Right renal cortex interstitium (tissue), 3 donors: ENCODE measurements around the gene FHIT. TPM values are rescaled to one million over a fixed set of nuclear protein-coding genes. Genes with fewer than 3 reads are reported as not detected.

Experiments used
- DNase-seq, 3 donors: peaks; one replicate each; pipeline ENCODE4 v3.0.0-alpha.2; 2013; ENCODE audit warnings: low read depth in 3 of 3, low spot score in 2 of 3
- polyA plus RNA-seq, 3 donors: library from polyadenylated mRNA; unstranded; fragments of 120-200 nt; gene quantifications; one replicate each; pipeline ENCODE4 v1.2.1, GENCODE V29; 2013; ENCODE audit not compliant: insufficient read length in 3 of 3

FHIT gene
- polyA plus RNA-seq, 3 donors: 24.9 to 26.4 (median 25.9) TPM

DNA sequence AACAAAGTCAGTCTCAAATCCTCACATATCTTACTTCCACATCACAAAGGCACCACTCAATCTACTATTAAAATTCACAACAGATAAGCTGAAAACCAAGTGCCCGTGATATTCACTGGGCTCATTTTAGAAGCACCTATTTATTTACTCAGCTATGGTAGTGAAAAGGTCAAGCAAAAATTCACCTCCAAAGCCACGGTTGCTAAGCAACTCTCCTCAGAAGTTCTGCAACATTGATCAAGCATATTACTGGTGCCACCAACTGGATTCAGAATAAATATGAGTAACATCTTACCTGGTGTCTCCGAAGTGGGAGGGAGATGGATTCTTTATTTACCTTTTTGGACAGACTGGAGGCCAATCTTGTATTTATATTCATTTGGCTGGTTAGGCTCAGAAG lies 714.8 kb downstream of the FHIT start:
- DNase-seq: no peak

DNA sequence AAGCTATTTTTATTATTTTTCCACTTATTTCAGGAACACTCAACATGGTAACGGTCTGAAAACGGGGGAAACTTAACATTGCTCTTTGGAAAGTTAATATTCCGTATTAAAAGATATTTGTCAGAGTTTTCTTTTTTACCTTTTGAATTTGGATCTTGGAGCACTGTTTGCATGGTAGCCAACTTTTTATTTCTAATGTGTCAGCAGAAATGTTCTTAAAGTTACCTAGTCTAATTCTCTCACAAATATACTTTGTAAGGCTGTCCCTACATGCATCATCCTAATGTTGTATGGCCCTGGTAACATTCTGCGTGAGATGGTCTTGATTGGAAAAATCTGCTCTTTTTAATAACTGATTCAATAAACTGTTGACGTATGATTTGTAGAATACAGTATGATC lies 719.5 kb downstream of the FHIT start:
- DNase-seq: no peak

DNA sequence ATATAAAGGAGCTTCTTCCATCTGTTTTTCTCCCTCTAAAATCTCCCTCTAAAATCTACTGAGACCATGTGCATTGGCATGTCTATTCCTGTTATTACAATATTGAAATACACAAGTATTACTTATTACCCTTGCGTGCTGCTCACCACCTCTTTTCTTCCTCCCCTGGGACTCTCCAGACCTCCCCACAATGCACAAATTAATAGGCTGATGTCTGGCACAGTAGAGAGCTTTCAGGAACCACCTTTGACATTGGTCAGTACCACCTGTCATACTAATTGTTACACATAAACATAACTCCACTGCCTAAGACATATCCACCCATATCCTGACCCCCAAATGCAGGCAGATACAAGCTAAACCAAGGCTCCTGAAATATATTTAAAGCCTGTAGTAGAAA lies 722.6 kb downstream of the FHIT start:
- no peak for DNase-seq

DNA sequence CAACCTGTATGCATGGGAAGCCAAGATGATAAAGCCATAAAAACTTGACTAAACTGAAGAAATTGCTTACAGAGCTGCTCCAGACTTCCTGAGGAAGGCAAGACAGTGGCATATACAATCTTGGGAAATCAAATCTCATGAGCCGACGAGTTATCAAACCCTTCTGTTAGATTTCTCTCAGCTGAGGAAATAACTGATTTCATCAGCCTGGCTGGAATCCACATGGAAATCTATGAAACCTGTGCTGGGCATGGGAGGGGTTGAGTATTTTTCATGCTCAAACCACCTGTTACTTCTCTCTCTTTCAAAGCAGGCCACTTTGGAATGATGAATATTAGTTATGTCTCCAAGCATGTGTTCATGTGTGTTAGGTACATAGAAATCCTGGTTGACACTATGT lies 727.7 kb downstream of the FHIT start:
- no peak for DNase-seq

DNA sequence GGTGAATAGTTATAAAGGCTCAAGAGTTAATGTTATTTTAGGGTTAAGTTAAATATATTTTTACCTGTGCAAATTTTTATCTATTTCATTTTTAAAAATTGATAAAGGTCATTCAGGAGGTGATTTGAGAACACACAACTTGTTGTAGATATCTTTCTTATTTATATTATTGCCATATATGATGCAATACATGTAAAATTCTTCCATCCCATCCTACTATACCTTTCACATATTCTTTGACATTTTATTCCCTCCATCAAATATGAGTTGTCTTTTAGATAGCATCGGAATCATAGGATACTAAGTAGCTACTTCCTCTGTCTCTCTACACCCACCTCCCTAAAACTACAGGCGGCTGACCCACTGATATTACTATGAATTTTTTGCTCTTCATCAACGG lies 734.1 kb downstream of the FHIT start:
- no peak for DNase-seq

DNA sequence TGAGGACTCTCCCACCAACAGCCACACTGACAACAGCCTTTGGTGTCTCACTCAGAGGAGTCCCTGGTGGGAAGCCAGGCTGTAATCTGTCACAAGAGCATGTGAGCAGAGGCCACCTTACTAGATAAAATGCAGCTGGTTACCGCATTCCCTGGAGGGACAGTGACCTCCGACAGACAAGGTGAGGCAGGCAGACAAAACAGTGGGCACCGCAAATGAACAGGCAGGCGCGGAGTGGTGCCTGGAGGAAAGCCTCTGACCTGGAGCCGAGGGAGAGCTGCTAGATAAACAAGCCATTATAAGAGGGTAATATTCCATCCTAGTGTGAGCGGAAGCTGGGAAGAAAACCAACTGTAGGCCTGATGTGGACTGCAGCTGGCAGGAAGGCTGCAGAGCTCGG lies 736.4 kb downstream of the FHIT start:
- DNase-seq: peak in 1 of 3 donors; percentile 15

DNA sequence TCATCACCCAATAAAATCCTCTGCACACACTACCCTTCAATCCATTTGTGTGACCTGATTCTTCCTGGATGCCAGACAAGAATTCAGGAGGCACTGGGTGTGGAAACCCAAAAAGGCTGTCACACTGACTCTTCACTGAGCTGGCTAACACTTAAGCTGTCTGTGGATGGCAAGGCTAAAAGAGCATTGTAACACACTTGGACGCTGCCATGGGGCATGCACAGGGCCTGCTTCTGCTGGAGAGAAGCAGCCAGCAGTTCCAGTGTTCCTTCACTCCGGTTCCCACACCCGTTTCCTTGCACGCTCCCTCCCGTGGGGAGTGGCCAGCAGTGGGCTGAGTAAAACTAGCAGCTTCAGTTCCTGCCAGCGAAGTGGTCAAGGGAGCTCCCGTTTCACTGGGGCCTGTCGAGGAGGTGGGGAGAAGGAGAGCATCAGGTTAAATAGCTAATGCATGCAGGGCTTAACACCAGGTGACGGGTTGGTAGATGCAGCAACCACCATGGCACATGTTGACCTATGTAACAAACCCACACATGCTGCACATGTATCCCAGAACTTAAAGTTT lies 737.1 kb downstream of the FHIT start:
- no peak for DNase-seq

DNA sequence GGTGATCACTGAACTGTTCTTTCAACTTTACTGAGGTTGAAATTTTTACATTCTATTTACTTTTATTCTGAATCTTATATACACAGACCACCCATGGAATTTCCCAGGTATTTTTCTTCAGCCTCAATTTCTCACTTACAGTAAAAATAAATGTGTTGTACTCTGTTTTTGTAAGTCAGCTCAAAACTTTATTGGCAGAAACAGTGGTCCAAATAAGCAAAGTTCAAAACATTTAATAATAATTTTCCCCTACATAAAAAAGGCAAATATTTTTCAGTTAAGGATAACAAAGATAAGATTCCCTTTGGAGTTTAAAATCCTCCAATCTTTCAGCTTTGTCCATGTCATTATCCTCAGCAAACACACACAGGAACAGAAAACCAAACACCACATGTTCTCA lies 738.0 kb downstream of the FHIT start:
- no peak for DNase-seq

DNA sequence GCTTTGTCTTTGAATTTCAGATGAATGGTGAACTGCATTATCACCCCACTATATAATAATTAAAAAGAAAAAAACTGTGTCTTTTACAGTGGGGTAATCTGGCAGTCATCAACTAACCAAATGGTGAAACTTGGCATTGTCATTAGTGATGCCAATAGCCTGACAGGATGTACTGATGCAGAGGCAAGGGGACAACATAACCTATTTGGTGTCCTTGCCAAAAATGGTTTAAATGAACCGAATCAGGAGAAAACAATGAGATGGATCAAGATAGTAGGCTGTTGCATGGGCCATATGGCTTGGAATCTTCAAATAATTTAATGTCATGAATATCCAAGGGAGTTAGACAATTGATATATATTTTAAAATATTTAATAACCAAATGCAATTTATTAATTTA lies 738.7 kb downstream of the FHIT start:
- no peak for DNase-seq

DNA sequence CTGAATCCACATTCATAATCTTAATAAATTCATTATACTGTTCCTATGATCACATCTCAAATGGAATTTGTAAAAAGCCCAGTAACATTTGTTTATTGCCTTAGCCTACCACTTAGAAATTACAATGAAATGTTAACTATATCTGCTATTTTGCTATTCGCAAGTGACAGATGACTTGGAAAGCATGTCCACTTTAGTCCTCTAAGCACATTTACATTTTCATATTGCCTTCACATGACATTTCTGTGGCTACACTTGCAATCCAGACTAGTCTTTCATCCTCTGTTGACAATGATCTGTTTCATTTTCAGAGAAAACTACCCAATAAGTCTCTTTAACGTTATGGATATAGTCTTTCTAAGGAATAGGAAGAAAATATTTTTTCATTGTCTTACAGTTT lies 741.8 kb downstream of the FHIT start:
- DNase-seq: no peak

DNA sequence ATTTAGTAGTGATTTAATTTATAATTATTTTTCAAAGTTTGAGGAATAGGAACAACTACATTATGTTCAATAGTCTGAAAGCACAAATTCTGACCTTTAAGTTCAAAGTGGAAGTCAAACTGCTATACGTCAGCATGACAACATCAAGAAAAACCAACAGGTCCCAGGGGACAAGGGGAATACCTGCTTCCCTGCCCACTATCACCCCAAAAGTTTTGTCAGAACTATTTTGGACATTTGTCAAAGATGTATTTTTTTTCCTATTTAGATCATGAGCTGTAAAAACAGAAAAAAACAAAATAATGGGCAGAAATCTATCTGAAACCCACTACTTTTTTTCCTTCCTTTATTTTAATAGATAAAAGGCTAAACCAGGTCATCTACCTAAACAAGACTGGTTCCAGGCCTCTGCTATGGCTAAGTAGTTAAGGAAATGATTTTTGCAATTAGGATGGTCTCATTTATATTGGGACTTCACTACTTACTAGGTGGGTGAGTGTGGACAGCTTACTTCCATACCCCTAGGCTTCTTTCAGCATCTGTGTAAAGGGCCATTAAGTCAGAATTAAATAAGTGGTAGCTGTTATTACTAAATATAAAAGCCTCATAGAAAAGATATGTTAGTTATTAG lies 746.3 kb downstream of the FHIT start:
- no peak for DNase-seq

DNA sequence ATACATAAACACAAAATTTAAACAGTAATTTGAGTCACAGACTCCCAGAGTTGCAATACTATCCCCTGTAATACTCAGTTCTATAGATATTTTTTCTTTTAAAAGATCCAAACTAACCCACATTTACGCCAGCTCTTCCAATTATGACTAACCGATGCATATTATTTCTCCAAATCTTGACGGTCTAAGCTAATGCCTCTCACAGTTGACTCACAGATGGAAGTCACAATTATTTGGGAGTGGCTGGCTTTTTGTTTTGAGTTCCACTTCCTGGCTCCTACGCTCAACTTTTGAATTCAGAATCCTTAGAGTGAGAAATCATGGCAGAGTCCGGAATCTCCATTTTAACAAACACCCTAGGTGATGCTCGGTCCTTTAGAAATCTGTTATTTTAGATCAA lies 749.9 kb downstream of the FHIT start:
- DNase-seq: no peak

DNA sequence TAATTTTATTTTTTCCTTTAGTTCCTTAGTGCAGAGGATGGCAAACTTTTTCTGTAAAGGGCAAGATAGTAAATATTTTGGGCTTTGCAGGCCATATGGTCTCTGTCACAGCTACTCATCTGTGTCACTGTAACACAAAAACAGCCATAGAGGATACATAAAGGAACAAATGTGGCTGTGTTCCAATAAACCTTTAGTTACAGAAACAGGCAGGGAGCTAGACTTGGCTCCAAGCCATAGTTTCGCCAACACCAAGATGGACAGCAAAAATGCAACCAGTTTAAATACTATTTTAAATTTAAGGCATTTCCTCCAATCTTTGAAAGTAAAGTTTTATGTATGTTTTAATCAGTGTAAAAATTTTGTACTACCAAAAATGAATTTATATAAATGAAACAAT lies 753.4 kb downstream of the FHIT start:
- no peak for DNase-seq

DNA sequence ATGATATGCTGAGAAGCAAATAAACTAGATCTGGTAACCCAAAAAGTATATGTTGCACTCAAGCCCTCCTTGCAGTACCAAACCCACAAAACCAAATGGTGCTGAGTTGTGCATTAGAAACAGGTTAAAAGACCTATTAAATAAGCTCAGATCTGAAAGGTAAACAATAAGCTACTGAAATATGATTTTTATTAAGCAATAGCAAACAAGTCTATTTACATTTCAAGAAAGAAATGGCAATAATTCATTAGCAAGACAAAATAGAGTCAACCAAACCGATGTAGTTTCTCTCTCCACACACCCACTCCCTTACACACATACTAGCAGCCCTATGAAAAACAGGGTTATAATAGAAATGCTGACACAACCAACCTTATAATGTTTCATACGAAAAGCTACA lies 760.3 kb downstream of the FHIT start:
- no peak for DNase-seq

DNA sequence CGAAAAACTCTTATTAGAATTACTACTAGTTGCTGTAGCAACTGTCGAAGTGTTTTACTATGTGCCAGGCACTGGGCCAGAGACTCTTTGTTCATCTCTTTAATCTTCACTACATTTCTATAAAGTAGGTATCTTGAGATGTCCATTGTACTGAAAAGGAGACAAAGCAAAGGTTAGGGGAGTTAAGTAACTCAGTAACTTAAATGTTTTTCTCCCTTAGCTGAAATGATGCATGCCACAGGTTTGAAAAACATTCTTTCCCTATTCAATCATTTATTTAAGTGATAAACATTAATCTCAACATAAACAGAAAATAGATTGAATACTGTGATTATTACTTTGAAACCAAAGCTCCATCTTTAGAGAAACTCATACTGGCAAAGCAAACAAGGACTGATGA lies 776.2 kb downstream of the FHIT start:
- DNase-seq: no peak

DNA sequence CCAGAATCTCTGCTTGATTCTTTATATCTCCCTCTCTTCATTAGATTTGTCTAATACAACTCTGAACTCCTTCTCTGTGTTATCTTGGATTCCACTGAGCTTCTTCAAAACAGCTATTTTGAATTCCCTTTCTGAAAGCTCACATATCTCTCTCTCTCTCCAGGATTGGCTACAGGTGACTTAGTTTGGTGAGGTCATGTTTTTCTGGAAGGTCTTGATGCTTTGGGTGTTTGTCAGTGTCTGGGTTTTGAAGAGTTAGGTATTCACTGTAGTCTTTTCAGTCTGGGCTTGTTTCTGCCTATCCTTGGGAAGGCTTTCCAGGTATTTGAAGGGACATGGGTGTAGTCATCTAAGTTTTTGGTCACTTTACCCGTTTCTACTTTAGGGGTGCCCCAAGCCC lies 781.8 kb downstream of the FHIT start:
- DNase-seq: no peak

DNA sequence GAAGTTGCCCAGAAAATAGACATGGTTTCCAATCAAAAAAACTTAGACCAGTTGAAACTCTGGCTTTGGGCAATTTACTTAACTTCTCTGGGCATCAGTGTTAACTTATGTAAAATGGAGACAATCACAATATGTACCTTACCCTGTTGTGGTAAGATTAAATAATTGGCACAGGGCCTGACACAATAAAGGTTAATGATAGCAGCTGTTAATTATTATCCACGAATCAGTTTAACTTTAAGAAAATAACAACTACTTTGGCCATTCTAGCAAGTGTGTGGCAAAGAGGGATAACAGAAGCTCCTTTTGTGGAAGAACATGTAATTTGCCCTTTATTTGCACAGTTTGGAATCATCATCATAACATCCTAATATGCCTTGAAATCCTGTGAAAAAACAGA lies 787.6 kb downstream of the FHIT start:
- no peak for DNase-seq

DNA sequence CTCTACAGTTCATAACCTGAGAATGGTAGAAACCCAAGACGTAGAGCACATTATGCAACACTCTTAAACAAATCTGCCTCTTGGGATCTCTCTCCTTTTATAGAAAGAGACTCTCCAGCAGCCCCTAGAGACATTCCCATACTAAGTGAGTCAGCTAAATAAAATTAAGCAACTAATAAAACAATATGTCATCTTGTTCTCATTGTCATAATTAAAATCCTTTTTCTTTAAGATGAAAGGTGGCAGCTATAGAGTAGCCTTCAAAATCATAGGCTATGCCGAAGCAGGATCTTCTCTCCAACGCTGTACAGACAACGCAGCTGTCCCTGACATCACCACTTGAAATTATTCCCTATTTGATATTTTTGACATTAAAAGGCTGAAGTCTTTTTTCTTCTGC lies 790.0 kb downstream of the FHIT start:
- no peak for DNase-seq

DNA sequence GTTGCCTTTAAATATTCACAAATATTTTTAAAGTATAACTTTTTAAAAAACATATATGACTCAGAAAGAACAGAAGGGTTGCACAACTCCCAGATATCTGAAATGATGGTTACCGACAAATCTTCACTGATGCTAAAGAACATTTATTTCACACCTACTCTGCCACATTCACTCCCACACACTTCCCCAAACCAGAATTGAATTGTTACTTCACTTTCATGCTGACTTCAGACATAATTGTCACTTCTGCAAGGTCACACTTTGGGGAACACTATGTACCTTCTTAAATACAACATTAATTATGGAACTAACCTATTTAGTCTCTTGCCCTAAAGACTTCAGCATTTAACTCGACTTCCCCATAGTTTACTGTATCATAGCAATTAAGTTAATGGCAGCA lies 795.1 kb downstream of the FHIT start:
- DNase-seq: no peak

DNA sequence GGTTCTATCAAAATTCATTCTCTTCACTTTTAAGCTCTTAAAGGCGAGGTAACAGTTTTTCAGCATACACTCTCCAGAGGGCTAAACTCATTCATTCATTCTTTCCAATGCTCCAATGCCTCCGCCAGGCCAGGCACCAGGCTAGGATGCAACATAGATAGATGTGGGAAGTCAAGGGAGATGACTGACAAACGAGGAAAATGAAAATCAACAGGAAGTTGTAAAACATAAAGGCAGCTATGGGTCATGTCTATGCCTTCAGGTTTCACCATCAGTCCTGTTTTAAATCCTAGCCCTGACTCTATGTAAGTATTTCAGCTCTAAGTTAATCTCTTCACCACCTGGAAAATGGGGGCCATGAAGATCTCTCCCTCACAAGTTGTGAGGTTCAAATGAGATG lies 797.9 kb downstream of the FHIT start:
- no peak for DNase-seq

DNA sequence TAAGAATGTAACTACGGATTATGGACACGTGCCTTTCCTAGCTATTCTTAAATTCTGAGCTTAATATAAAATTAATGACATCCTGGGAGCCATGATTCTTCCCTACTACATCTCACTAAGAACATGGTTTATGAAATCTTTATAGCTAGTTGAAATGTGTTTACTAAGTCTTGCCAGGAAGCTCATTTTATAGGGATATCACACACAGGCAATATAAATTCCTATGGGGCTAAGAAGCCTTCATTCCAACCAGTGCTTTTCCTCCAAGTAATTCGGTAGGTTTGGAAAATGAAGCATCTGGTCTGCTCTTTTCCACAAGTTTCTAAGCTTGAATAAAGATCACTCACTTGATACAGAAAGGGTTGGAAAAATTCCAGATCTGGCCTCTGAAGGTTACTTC lies 802.6 kb downstream of the FHIT start:
- no peak for DNase-seq

DNA sequence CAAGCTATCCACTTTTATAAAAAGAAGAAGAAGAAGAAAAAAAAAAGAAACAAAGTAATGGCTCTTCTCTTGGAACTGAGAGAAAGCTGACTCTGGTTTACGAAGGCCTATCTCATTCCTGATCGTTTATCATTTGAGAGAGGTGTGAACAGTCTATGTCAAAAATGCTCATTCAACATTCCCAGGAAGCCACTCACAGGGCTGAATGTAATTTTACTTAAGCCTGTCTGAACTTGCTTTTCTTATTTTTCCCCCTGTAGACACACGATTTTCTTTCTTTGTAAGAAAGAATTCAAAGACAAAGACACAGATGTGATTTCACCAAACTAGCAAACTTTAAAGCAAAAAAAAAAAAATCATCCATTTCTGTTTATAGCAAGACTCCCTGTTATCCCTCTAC lies 805.8 kb downstream of the FHIT start:
- no peak for DNase-seq

DNA sequence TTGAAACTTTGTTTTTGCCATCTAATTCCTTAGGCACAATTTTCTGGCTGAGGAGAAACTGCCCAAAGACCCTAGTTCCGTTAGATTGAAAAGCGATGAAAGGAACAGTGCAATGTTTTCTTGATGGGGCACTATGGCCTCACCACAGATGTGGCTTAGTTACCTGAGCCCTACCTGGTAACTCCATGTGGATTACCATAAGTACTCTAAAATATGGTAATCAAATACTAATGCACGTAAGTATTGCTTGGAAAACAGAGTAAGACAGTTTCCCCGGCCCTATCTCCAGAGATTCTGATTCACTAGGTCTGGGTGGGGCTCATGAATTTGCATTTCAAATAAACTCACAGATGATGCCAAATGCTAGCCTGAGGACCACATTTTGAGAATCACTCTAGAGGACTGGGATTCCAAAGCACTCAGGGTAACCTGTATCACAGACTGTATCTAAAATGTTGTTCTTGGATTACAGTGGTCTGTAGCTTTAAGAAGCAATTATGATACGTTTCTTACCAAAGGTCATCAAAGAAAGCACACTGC lies 806.3 kb downstream of the FHIT start:
- DNase-seq: no peak
